K562 (cell line): Measurements from ENCODE around the gene BAIAP2. TPM values are rescaled to one million over a fixed set of nuclear protein-coding genes. Genes with fewer than 3 reads are reported as not detected.
A peak's percentile ranks its signal among the peaks of the same experiment; 100 is the strongest.

Source experiments
- EGR1 ChIP-seq: fragments of 450-650 bp; conservative IDR thresholded peaks from 2 replicates; pipeline ENCODE4 v1.6.1; 2017; ENCODE audit warnings: mild to moderate bottlenecking
- HNRNPK ChIP-seq: fragments of 200-400 bp; formaldehyde crosslinking; IDR thresholded peaks from one replicate; pipeline ENCODE4 v1.6.1; 2018; ENCODE audit warnings: mild to moderate bottlenecking, low read depth, low read length; ENCODE audit not compliant: poor library complexity, severe bottlenecking
- KDM1A ChIP-seq, 2 experiments: fragments of 450-650 bp; IDR thresholded peaks; 2 replicates each; pipeline ENCODE4 v1.6.1; 2016; ENCODE audit warnings: mild to moderate bottlenecking in 2 of 2
- NCOA4 ChIP-seq: fragments of 450-650 bp; IDR thresholded peaks from 2 replicates; pipeline ENCODE4 v1.6.1; 2018; ENCODE audit warnings: mild to moderate bottlenecking; ENCODE audit not compliant: partially characterized antibody
- NFXL1 ChIP-seq: fragments of 450-650 bp; formaldehyde crosslinking; IDR thresholded peaks from 2 replicates; pipeline ENCODE4 v1.4.0; 2021; ENCODE audit warnings: mild to moderate bottlenecking
- NR4A1 ChIP-seq, 2 experiments: fragments of 250-450 bp in 1 of 2; fragments of 450-650 bp in 1 of 2; sonication (Bioruptor Pico) in 1 of 2; IDR thresholded peaks; 2 replicates each; pipeline versions ENCODE4 v1.4.0 to v1.6.1; 2016 to 2020; ENCODE audit warnings: mild to moderate bottlenecking in 2 of 2, missing compliant biosample characterization in 1 of 2, missing genetic modification characterization in 1 of 2, moderate library complexity in 1 of 2
- TEAD4 ChIP-seq, 2 experiments: sonication (generic) in 1 of 2; formaldehyde crosslinking in 1 of 2; IDR thresholded peaks; 2 replicates each; pipeline versions ENCODE4 v1.6.1 to v1.8.0; 2012 to 2022; ENCODE audit warnings: borderline replicate concordance in 1 of 2, inconsistent platforms in 1 of 2, low read length in 1 of 2, mild to moderate bottlenecking in 1 of 2, missing genetic modification reagents in 1 of 2
- YY1 ChIP-seq, 3 experiments: IDR thresholded peaks; 2 replicates each; pipeline ENCODE4 v1.6.1; 2011; ENCODE audit warnings: low read length in 2 of 3, mild to moderate bottlenecking in 2 of 3, moderate library complexity in 2 of 3, borderline replicate concordance in 1 of 3, control low read depth in 1 of 3, low read depth in 1 of 3; ENCODE audit not compliant: insufficient read depth in 3 of 3, insufficient replicate concordance in 2 of 3, control insufficient read depth in 1 of 3, insufficient read length in 1 of 3; ENCODE audit errors: extremely low read depth in 1 of 3
- ZNF551 ChIP-seq: fragments of 250-450 bp; sonication (Bioruptor Pico); IDR thresholded peaks from 2 replicates; pipeline ENCODE4 v1.5.0; 2021; ENCODE audit warnings: mild to moderate bottlenecking, moderate library complexity
- polyA plus RNA-seq, 8 experiments: library from polyadenylated mRNA; depleted of rRNA in 4 of 8; stranded (reverse) in 5 of 8; unstranded in 3 of 8; fragments of >200 nt; fragmentation: Nextera tagmentation in 2 of 8; fragmentation: Illumina TruSeq in 1 of 8; extraction: Ambion mirVana in 2 of 8; extraction: Trizol in 1 of 8; gene quantifications; 2 replicates each; pipeline versions ENCODE4 v1.2.1 to v1.2.3, GENCODE V29; 2011 to 2014; ENCODE audit warnings: inconsistent platforms in 1 of 8, missing spikeins in 1 of 8
- total RNA-seq, 7 experiments: library from RNA; depleted of rRNA in 6 of 7; stranded (reverse); fragments of >200 nt in 6 of 7; fragmentation: Illumina TruSeq in 2 of 7; extraction: Trizol in 2 of 7; gene quantifications; 2 replicates each; pipeline versions ENCODE4 v1.2.1 to v1.2.3, GENCODE V29; 2011 to 2021; ENCODE audit warnings: low replicate concordance in 1 of 7
- TF ChIP-seq, protein P1 (sequence below): fragments of 250-450 bp; sonication (Bioruptor Pico); IDR thresholded peaks from 2 replicates; pipeline ENCODE4 v1.4.0; 2020; ENCODE audit warnings: mild to moderate bottlenecking, moderate library complexity, borderline replicate concordance
- TF ChIP-seq, protein P2 (sequence below), 2 experiments: fragments of 450-650 bp; formaldehyde crosslinking in 1 of 2; IDR thresholded peaks; 2 replicates each; pipeline versions ENCODE4 v1.4.0 to v1.6.1; 2014 to 2020; ENCODE audit warnings: mild to moderate bottlenecking in 2 of 2, borderline replicate concordance in 1 of 2, low read depth in 1 of 2
- TF ChIP-seq, protein P3 (sequence below): fragments of 450-650 bp; IDR thresholded peaks from 2 replicates; pipeline ENCODE4 v1.7.0; 2016; ENCODE audit warnings: borderline replicate concordance

BAIAP2 gene
- total and polyA plus RNA-seq, 9 of the 15 experiments (the other 6 are each of a cell fraction or from before 2014, with no cell fraction given): 2.3 to 51.6 (median 18.4) TPM

DNA sequence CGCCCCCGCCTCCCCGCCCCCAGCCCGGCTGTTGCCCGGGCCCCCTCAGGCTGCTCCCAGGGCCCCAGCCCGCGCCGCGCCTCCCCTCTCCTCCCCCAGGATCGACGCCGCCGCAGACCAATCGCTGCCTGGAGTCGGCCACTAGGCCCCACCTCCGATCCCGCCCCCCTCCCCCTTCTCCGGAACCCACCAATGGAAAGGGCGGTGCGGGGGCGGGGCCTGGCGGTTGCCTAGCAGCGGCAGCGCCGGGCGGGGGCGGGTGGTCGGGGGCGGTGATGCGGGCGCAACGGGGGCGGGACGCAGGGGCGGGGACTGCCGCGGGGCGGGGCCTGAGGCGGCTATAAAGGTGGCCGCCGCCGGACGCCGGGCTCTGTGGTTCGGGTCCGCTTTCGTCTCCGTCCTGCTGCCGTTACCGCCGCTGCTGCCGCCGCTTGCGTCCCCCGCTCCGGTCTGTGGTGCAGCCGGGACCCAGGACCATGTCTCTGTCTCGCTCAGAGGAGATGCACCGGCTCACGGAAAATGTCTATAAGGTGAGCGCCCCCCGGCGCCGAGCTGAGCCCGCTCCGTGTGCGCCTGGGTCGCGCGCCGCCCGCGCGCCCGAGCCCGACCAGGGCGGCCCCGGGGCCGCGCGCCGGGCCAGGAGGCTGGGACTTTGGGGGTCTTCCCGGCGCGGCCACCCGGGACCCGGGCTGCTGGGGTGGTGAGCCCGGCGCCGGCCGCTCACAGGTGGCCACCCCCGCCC, at the start of gene BAIAP2 (continued):
- TF ChIP-seq KDM1A (IDR thresholded peaks at IDR 0.05) (no peak), TEAD4 (IDR thresholded peaks at IDR 0.05; ENCODE audit: low read length) (no peak), TEAD4 (CRISPR knock-in tag; IDR thresholded peaks at IDR 0.05; ENCODE audit: borderline replicate concordance) (no peak), HNRNPK (no peak), NR4A1 (CRISPR knock-in tag; IDR thresholded peaks at IDR 0.05) (no peak), NR4A1 (tag; IDR thresholded peaks at IDR 0.05) (no peak), NFXL1 (CRISPR knock-in tag) (no peak), EGR1 (peak; percentile 79), YY1 (IDR thresholded peaks at IDR 0.05; ENCODE audit: borderline replicate concordance in 1 of 3, control insufficient read depth in 1 of 3, extremely low read depth in 1 of 3, insufficient read depth in 3 of 3, insufficient read length in 1 of 3, insufficient replicate concordance in 2 of 3, low read depth in 1 of 3, low read length in 2 of 3) (peak in 1 of 3 experiments; percentile 55), NCOA4 (no peak), ZNF551 (CRISPR knock-in tag) (no peak)
- TF ChIP-seq, protein P1, sequence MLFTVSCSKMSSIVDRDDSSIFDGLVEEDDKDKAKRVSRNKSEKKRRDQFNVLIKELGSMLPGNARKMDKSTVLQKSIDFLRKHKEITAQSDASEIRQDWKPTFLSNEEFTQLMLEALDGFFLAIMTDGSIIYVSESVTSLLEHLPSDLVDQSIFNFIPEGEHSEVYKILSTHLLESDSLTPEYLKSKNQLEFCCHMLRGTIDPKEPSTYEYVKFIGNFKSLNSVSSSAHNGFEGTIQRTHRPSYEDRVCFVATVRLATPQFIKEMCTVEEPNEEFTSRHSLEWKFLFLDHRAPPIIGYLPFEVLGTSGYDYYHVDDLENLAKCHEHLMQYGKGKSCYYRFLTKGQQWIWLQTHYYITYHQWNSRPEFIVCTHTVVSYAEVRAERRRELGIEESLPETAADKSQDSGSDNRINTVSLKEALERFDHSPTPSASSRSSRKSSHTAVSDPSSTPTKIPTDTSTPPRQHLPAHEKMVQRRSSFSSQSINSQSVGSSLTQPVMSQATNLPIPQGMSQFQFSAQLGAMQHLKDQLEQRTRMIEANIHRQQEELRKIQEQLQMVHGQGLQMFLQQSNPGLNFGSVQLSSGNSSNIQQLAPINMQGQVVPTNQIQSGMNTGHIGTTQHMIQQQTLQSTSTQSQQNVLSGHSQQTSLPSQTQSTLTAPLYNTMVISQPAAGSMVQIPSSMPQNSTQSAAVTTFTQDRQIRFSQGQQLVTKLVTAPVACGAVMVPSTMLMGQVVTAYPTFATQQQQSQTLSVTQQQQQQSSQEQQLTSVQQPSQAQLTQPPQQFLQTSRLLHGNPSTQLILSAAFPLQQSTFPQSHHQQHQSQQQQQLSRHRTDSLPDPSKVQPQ: no peak
- TF ChIP-seq, protein P2, sequence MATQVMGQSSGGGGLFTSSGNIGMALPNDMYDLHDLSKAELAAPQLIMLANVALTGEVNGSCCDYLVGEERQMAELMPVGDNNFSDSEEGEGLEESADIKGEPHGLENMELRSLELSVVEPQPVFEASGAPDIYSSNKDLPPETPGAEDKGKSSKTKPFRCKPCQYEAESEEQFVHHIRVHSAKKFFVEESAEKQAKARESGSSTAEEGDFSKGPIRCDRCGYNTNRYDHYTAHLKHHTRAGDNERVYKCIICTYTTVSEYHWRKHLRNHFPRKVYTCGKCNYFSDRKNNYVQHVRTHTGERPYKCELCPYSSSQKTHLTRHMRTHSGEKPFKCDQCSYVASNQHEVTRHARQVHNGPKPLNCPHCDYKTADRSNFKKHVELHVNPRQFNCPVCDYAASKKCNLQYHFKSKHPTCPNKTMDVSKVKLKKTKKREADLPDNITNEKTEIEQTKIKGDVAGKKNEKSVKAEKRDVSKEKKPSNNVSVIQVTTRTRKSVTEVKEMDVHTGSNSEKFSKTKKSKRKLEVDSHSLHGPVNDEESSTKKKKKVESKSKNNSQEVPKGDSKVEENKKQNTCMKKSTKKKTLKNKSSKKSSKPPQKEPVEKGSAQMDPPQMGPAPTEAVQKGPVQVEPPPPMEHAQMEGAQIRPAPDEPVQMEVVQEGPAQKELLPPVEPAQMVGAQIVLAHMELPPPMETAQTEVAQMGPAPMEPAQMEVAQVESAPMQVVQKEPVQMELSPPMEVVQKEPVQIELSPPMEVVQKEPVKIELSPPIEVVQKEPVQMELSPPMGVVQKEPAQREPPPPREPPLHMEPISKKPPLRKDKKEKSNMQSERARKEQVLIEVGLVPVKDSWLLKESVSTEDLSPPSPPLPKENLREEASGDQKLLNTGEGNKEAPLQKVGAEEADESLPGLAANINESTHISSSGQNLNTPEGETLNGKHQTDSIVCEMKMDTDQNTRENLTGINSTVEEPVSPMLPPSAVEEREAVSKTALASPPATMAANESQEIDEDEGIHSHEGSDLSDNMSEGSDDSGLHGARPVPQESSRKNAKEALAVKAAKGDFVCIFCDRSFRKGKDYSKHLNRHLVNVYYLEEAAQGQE (IDR thresholded peaks at IDR 0.05; ENCODE audit: borderline replicate concordance): no peak; the same call in 1 of the 2 replicates
- TF ChIP-seq, protein P2 (CRISPR knock-in tag; IDR thresholded peaks at IDR 0.05; ENCODE audit: low read depth): no peak
- TF ChIP-seq, protein P3, sequence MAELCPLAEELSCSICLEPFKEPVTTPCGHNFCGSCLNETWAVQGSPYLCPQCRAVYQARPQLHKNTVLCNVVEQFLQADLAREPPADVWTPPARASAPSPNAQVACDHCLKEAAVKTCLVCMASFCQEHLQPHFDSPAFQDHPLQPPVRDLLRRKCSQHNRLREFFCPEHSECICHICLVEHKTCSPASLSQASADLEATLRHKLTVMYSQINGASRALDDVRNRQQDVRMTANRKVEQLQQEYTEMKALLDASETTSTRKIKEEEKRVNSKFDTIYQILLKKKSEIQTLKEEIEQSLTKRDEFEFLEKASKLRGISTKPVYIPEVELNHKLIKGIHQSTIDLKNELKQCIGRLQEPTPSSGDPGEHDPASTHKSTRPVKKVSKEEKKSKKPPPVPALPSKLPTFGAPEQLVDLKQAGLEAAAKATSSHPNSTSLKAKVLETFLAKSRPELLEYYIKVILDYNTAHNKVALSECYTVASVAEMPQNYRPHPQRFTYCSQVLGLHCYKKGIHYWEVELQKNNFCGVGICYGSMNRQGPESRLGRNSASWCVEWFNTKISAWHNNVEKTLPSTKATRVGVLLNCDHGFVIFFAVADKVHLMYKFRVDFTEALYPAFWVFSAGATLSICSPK: no peak
